CD14-positive monocyte (primary cell): ENCODE data around the gene SEZ6L2. TPM values are rescaled to one million over a fixed set of nuclear protein-coding genes. Genes with fewer than 3 reads are reported as not detected.

Experiments used
- DNase-seq, 3 donors: peaks; one replicate each; pipeline ENCODE4 v3.0.0-alpha.2; 2011 to 2022
- H2AFZ ChIP-seq: 2 replicates; pipeline ENCODE4 v1.6.0; 2012; ENCODE audit warnings: mild to moderate bottlenecking, low read depth, low read length, inconsistent platforms; ENCODE audit not compliant: insufficient read depth, poor library complexity, severe bottlenecking
- H3K27ac ChIP-seq, 2 donors: 1 replicate in 1 of 2; 2 replicates in 1 of 2; pipeline ENCODE4 v1.5.1; 2012 to 2013; ENCODE audit warnings: low read length in 2 of 2, control low read depth in 1 of 2, inconsistent platforms in 1 of 2, low read depth in 1 of 2, mild to moderate bottlenecking in 1 of 2
- H3K27me3 ChIP-seq, 2 donors: one replicate each; pipeline versions ENCODE4 v1.6.0 to v1.6.1; 2011 to 2013; ENCODE audit warnings: low read length in 2 of 2; ENCODE audit not compliant: control insufficient read depth in 2 of 2, insufficient read depth in 2 of 2
- H3K36me3 ChIP-seq, 2 donors: replicated peaks in 1 of 2; 1 replicate in 1 of 2; 2 replicates in 1 of 2; pipeline versions ENCODE4 v1.5.1 to v1.6.1; 2012 to 2013; ENCODE audit warnings: low read length in 2 of 2, control low read depth in 1 of 2, inconsistent platforms in 1 of 2, mild to moderate bottlenecking in 1 of 2; ENCODE audit not compliant: insufficient read depth in 2 of 2, control insufficient read depth in 1 of 2
- H3K4me1 ChIP-seq, 2 donors: 1 replicate in 1 of 2; 2 replicates in 1 of 2; pipeline versions ENCODE4 v1.5.1 to v1.6.1; 2012 to 2013; ENCODE audit warnings: low read length in 2 of 2, control low read depth in 1 of 2, inconsistent platforms in 1 of 2, mild to moderate bottlenecking in 1 of 2, moderate library complexity in 1 of 2; ENCODE audit not compliant: insufficient read depth in 2 of 2, control insufficient read depth in 1 of 2
- H3K4me2 ChIP-seq: replicated peaks from 2 replicates; pipeline ENCODE3; 2012; ENCODE audit warnings: low read length, moderate library complexity, mild to moderate bottlenecking; ENCODE audit not compliant: poor library complexity, severe bottlenecking; ENCODE audit errors: extremely low read depth
- H3K4me3 ChIP-seq, 3 experiments: fragments of 200-600 bp in 1 of 3; sonication (generic) in 1 of 3; replicated peaks in 1 of 3; 1 replicate in 2 of 3; 2 replicates in 1 of 3; pipeline ENCODE4 v1.5.1; 2011 to 2013; ENCODE audit warnings: low read length in 3 of 3, mild to moderate bottlenecking in 3 of 3, control low read depth in 2 of 3, low read depth in 2 of 3, inconsistent platforms in 1 of 3, moderate library complexity in 1 of 3
- H3K79me2 ChIP-seq: 2 replicates; pipeline ENCODE4 v1.6.0; 2012; ENCODE audit warnings: mild to moderate bottlenecking, control low read depth, inconsistent platforms, low read length, moderate library complexity; ENCODE audit not compliant: insufficient read depth
- H3K9ac ChIP-seq: 2 replicates; pipeline ENCODE4 v1.6.0; 2017; ENCODE audit warnings: low read length, mild to moderate bottlenecking; ENCODE audit not compliant: insufficient read depth, poor library complexity, severe bottlenecking
- H3K9me3 ChIP-seq, 2 donors: replicated peaks in 1 of 2; 1 replicate in 1 of 2; 2 replicates in 1 of 2; pipeline versions ENCODE4 v1.5.1 to v1.6.1; 2012 to 2013; ENCODE audit warnings: low read length in 2 of 2, control low read depth in 1 of 2; ENCODE audit not compliant: control insufficient read depth in 1 of 2, insufficient read depth in 1 of 2
- H4K20me1 ChIP-seq: 2 replicates; pipeline ENCODE4 v1.6.0; 2012; ENCODE audit warnings: mild to moderate bottlenecking, low read length, control low read depth, moderate library complexity; ENCODE audit not compliant: insufficient read depth
- H3K27ac Mint-ChIP-seq, 7 donors: one replicate each; pipeline ENCODE4 v1.8.0; 2020; ENCODE audit warnings: mild to moderate bottlenecking in 7 of 7, mixed read lengths in 7 of 7, moderate library complexity in 6 of 7, inconsistent platforms in 2 of 7
- H3K27me3 Mint-ChIP-seq, 3 donors: one replicate each; pipeline ENCODE4 v1.8.0; 2021 to 2022; ENCODE audit warnings: low read depth in 3 of 3, mild to moderate bottlenecking in 3 of 3, mixed read lengths in 3 of 3, moderate library complexity in 3 of 3, inconsistent platforms in 1 of 3
- H3K36me3 Mint-ChIP-seq, 2 donors: one replicate each; pipeline ENCODE4 v1.8.0; 2020; ENCODE audit warnings: mixed read lengths in 2 of 2, inconsistent platforms in 1 of 2, mild to moderate bottlenecking in 1 of 2
- H3K4me1 Mint-ChIP-seq: one replicate; pipeline ENCODE4 v1.8.0; 2020; ENCODE audit warnings: mild to moderate bottlenecking, mixed read lengths
- H3K4me3 Mint-ChIP-seq, 2 donors: one replicate each; pipeline ENCODE4 v1.8.0; 2020; ENCODE audit warnings: mild to moderate bottlenecking in 2 of 2, mixed read lengths in 2 of 2, moderate library complexity in 1 of 2
- H3K9me3 Mint-ChIP-seq, 7 donors: one replicate each; pipeline ENCODE4 v1.8.0; 2020 to 2022; ENCODE audit warnings: mixed read lengths in 7 of 7, mild to moderate bottlenecking in 6 of 7, moderate library complexity in 6 of 7, inconsistent platforms in 2 of 7
- CTCF ChIP-seq: fragments of 200-600 bp; IDR thresholded peaks from one replicate; pipeline ENCODE4 v1.8.0; 2022; ENCODE audit warnings: antibody characterized with exemption, mild to moderate bottlenecking
- WGBS: methylation state at CpG from one replicate; pipeline ENCODE4 v1.1.5; 2013; ENCODE audit warnings: missing lambda C conversion rate; ENCODE audit not compliant: insufficient coverage; 5-methylcytosine and 5-hydroxymethylcytosine counted together
- intact Hi-C, 2 donors: fragments of 100-400 bp; cut with micrococcal nuclease; formaldehyde crosslinking; loops; one replicate each; pipeline versions ENCODE4 v1.15.0 to v1.15.1; 2023
- polyA plus RNA-seq, 3 donors: library from polyadenylated mRNA; depleted of rRNA in 1 of 3; unstranded in 2 of 3; stranded (reverse) in 1 of 3; fragments of 300-500 nt in 2 of 3; fragments of >200 nt in 1 of 3; fragmentation: Illumina TruSeq in 2 of 3; gene quantifications; 1 replicate in 2 of 3; 2 replicates in 1 of 3; pipeline ENCODE4 v1.2.3, GENCODE V29; 2012 to 2021

The SEZ6L2 gene
- polyA plus RNA-seq, 3 donors = not detected

GRCh38 chr16:29841631-29842030, 57.7 kb downstream of the SEZ6L2 start:
- H4K20me1 ChIP-seq = peaks cover 72% of the 10 kb centered on the region
- intact Hi-C loops = no loop called here
- H3K27ac Mint-ChIP-seq = no peak overlapping the region
- no peak for TF ChIP-seq CTCF
- H3K4me1 ChIP-seq = no peaks in the 10 kb centered on the region
- peaks cover 0 to 1% (median 0%) of the 10 kb centered on the region in 3 donors for H3K27me3 Mint-ChIP-seq
- H3K79me2 ChIP-seq = no peaks in the 10 kb centered on the region
- H3K36me3 ChIP-seq = peaks cover 91 to 96% of the 10 kb centered on the region in 2 donors
- no peak overlapping the region for H2AFZ ChIP-seq
- H3K4me3 ChIP-seq = no peak overlapping the region
- DNase-seq = no peak
- no peaks in the 10 kb centered on the region for H3K9me3 ChIP-seq
- no peak overlapping the region for H3K4me3 Mint-ChIP-seq
- H3K4me2 ChIP-seq = no peak overlapping the region
- H3K27ac ChIP-seq = no peak overlapping the region
- H3K27me3 ChIP-seq = no peaks in the 10 kb centered on the region
- peaks cover 78 to 96% of the 10 kb centered on the region in 2 donors for H3K36me3 Mint-ChIP-seq
- H3K9me3 Mint-ChIP-seq = no peaks in the 10 kb centered on the region
- H3K4me1 Mint-ChIP-seq = no peaks in the 10 kb centered on the region
- WGBS = 97% methylated on average over 23 of the region's 23 CpGs
- H3K9ac ChIP-seq = no peak overlapping the region

GRCh38 chr16:29840240-29840639, 59.1 kb downstream of the SEZ6L2 start:
- Histone ChIP-seq H3K9me3 (no peaks in the 10 kb centered on the region), H4K20me1 (peaks cover 75% of the 10 kb centered on the region), H3K79me2 (no peaks in the 10 kb centered on the region), H3K9ac (no peak overlapping the region), H3K4me2 (no peak overlapping the region), H3K4me1 (no peaks in the 10 kb centered on the region), H3K36me3 (peaks cover 91 to 96% of the 10 kb centered on the region in 2 donors), H2AFZ (no peak overlapping the region), H3K27ac (no peak overlapping the region), H3K27me3 (no peaks in the 10 kb centered on the region), H3K4me3 (no peak overlapping the region)
- 94% methylated on average over 10 of the region's 10 CpGs for WGBS
- Mint-ChIP-seq H3K4me3 (no peak overlapping the region), H3K27ac (peak overlapping the region in 1 of 7 donors; percentile 26), H3K4me1 (no peaks in the 10 kb centered on the region), H3K9me3 (no peaks in the 10 kb centered on the region), H3K36me3 (peaks cover 80 to 97% of the 10 kb centered on the region in 2 donors), H3K27me3 (no peaks in the 10 kb centered on the region)
- TF ChIP-seq CTCF = no peak
- intact Hi-C loops = no loop called here
- no peak for DNase-seq
